Astrocyte of the hippocampus (primary cell): ENCODE data around the gene MAGEA3.
"Not testable (repeated sequence)": the region's sequence is repeated elsewhere in the genome, so short reads cannot be mapped to it uniquely, and the experiment has no call there.

Experiments used
- DNase-seq: peaks from one replicate; pipeline ENCODE4 v3.0.0; 2011; ENCODE audit warnings: low read depth, low spot score

Gene MAGEA3

GRCh38 chrX:152697952-152698931, at the start of gene MAGEA3:
Gene MAGEA3 (plus strand): TSS chrX:152698794. CDS start chrX:152700833, 2,039 bp downstream.
- not testable (repeated sequence) for DNase-seq

GRCh38 chrX:152652060-152652459, 46.5 kb upstream of the MAGEA3 start:
- DNase-seq = no peak

- DNase-seq = no peak
Observed at GRCh38 chrX:152652467-152652866, 46.1 kb upstream of the MAGEA3 start.

- DNase-seq = no peak
Observed at GRCh38 chrX:152656087-152656486, 42.5 kb upstream of the MAGEA3 start.

- no peak for DNase-seq
Observed at GRCh38 chrX:152656890-152657289, 41.7 kb upstream of the MAGEA3 start.

GRCh38 chrX:152658302-152658701, 40.3 kb upstream of the MAGEA3 start:
- no peak for DNase-seq

GRCh38 chrX:152663086-152663485, 35.5 kb upstream of the MAGEA3 start:
- DNase-seq = no peak

- no peak for DNase-seq
Observed at GRCh38 chrX:152674135-152674534, 24.5 kb upstream of the MAGEA3 start.

- not testable (repeated sequence) for DNase-seq
Observed at GRCh38 chrX:152674652-152675051, 23.9 kb upstream of the MAGEA3 start.

GRCh38 chrX:152681012-152681411, 17.6 kb upstream of the MAGEA3 start:
- DNase-seq = not testable (repeated sequence)

- DNase-seq = not testable (repeated sequence)
Observed at GRCh38 chrX:152700390-152700789, 1.8 kb downstream of the MAGEA3 start.

- DNase-seq = not testable (repeated sequence)
Observed at GRCh38 chrX:152706500-152706899, 7.9 kb downstream of the MAGEA3 start.

GRCh38 chrX:152709173-152709572, 10.6 kb downstream of the MAGEA3 start, which contains the start of gene CSAG2:
Gene CSAG2 (minus strand): TSS chrX:152709273. CDS start chrX:152709112, 161 bp downstream.
- not testable (repeated sequence) for DNase-seq

GRCh38 chrX:152713195-152713594, 14.6 kb downstream of the MAGEA3 start:
- DNase-seq = not testable (repeated sequence)

- not testable (repeated sequence) for DNase-seq
Observed at GRCh38 chrX:152713815-152714787, 15.5 kb downstream of the MAGEA3 start, which contains the start of gene MAGEA2B. Gene MAGEA2B (plus strand): TSS chrX:152714628. CDS start chrX:152717107, 2,479 bp downstream.

- DNase-seq = no peak
Observed at GRCh38 chrX:152725409-152725808, 26.8 kb downstream of the MAGEA3 start.

GRCh38 chrX:152733261-152733975, 34.8 kb downstream of the MAGEA3 start, which contains the start of the genes CSAG1 and MAGEA12:
Gene CSAG1 (minus strand): TSS chrX:152733721. CDS start chrX:152732460, 1,261 bp downstream.
Gene MAGEA12 (plus strand): TSS chrX:152733757. CDS start chrX:152736162, 2,405 bp downstream.
- no peak for DNase-seq

- DNase-seq = not testable (repeated sequence)
Observed at GRCh38 chrX:152734143-152734858, 35.7 kb downstream of the MAGEA3 start.

- DNase-seq = no peak
Observed at GRCh38 chrX:152735101-152735500, 36.5 kb downstream of the MAGEA3 start.
